HG02852 (cell line): ENCODE measurements around the gene SLC51B.
"Not testable (repeated sequence)": the region's sequence is repeated elsewhere in the genome, so short reads cannot be mapped to it uniquely, and the experiment has no call there.

ENCODE experiments used
- ATAC-seq: cut with Tn5 transposase; IDR thresholded peaks from one replicate; pipeline ENCODE4 v1.9.1; 2021; ENCODE audit warnings: mild to moderate bottlenecking, moderate library complexity; ENCODE audit not compliant: unreplicated experiment

SLC51B gene

DNA sequence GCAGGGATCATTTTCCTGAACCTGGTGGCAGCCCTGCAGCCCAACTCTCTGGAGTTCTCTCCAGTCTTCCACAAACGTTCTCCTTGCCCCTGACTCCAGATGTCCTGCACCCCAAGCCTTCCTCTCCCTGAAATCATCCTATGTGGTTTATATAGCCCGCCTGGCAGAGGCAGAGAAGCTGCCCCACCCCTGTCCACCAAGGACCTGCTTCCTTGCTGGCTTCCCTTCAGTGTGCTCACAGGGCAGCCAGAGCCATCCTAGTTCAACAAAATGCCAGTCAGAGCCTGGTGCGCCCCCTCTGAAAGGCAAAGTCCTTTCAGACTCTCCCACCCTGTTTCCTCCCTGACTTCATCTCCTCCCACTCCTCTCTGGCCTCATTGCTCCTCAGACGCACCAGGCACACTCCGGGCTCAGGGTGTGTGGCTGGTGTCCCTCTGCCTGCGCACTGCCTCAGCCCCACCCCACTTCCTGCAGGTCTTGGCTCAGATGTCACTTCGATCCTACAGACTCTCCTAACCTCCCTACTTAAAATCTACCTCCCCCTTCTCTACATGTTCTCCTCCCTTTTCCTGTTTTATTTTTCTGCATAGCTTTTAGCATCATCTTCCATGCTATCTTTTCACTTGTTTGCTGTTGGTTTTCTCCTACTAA is 37.2 kb downstream of the SLC51B start:
- ATAC-seq, result no peak

DNA sequence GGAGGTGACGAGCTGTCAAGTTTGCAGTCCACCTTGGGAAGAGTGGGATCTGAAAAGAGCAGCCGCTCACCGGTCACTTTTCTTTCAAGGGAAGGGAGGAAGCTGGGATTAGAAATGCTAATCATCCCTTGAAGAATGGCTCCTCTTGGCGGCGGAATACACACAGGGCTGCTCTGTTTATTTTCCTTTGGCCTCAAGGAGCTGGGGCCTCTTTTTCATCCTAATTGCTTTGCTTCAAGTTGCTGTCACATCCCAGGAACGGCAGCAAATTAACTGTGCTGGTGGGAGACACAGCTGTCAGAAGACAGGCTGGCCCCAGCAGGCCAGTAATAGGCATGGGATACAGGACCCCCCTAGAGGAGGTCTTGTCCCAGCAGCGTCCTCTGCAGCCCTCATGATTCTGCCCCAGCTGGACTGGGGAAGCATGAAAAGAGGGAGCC is 38.1 kb downstream of the SLC51B start:
- no peak for ATAC-seq

DNA sequence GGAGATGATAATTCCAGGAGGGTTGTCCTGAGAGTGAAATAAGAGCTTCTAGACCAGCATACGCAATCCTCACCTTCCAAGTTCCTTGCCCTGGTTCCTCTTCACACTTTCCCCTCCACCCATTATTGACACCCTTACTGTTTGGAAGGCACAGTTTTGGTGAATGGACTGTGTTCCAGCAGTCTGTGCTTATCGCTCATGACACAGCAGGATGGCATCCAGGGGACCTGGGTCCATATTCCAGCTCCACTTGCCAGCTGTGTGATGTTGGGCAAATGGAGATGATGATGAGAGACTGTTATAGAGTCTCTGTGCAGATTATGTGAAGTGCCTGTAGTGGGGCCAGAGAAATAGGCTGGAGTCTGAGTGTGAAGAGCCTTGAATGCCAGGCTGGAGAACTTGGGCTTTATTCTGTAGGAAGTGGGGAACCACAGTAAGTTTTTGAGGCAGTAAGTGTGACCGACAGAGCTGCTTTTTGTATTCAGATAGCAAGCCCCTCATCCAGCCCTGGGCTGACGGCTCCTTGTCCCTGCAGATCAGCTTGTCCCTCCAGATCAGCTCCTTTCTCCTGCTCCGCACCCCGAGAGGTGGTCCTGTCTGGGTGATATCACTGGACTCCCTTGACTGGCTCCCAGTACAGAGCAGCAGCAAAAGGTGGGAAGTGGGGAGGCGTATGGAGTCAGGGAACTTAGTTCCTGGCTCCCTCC is 39.5 kb downstream of the SLC51B start:
- ATAC-seq, result no peak

DNA sequence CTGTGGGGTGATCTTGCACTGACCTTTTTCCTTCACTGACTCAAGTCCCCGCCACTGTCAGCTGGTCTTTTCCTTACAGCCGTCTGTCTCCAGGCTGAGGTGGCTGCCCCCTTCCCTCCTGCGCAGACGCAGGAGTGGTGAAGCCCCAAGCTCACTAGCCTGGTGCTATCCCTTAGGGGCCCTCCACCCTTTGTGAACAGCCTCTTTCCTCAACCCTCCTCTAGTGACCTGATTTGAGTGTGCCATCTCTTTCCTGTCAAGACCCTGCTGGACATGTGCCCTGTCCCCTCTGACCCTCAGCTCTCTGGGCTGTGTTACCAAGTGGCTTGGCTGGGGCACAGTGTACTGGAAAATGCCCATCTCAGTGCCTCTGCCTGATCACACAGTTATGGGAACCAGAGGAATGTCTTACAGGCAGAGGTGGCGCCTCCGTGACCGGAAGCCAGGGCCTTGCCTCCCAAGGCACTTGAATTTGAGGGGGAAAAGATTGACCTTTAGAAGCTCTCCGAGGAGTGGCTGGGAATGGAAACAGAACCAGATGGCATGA is 40.1 kb downstream of the SLC51B start:
- ATAC-seq, result no peak

DNA sequence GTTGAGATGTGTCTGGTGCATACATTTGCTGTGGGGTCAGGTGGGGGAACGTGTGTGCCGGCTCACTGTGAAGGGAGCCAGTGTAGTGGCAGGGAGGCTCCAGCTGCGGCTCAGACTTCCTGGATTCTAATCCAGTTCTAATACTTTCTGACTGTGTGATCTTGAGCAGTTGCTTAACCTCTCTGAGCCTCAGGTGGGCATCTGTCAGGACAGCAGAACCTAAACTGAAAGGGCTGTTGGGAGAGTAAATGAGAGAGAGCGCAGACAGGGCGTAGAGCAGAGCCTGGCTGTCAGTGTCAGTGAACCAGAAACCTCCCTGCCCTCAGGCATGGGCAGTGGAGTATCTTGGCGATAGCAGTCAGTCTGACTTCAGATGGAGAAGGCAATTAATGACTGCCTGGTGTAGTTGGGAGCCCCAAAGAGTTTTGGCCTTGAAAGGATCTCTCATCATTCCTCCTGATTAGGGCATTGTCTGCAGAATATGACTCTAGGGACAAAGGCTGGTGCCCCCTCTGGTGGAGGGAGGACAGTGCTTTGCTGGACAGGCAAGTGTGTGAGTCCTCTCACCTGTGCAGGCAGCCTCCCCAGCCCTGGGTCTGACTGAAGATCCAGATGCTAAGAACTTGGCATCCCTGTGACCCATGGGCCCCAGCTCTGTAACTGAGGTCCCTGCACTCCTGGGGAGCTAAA is 40.9 kb downstream of the SLC51B start:
- no peak for ATAC-seq

DNA sequence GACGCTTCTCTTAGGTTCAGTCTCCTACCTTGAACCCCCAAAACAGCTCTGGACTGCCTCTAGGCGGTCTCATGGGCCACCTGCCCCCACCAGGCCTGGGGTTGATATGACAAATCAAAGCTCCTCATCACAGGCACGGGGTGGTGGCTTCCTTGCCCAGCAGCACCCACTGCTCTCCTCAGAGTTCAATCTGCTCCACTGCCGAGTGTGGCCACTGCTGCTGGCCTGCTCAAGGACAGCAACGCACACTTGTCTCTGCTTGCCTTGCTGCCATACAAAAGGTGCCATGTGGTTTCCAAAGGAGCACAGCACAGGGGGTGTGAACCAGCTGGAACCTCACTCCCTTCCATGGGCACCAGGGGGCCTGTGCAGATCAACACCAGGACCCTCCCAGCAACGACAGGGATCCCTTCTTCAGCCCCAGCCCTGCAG is 41.5 kb downstream of the SLC51B start:
- no peak for ATAC-seq

DNA sequence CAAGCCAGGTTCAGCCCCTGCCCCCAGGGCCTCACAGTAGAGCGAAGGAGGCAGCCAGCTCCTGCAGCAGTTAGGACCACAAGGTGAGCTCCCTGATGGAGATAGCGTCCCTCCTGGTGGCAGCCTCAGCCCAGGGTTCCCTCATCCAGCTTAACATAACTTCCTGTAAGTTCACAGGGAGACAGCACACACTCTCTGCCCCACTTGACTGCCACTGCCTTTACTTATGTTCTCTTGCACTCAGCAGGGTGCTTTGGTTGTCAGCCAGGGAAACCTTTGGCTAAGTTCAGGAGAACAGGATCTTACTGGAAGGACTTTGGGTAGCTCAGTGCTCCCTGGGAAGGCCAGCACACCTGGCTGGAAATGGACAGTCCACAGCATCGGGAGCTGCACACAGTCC is 42.2 kb downstream of the SLC51B start:
- ATAC-seq, result no peak

DNA sequence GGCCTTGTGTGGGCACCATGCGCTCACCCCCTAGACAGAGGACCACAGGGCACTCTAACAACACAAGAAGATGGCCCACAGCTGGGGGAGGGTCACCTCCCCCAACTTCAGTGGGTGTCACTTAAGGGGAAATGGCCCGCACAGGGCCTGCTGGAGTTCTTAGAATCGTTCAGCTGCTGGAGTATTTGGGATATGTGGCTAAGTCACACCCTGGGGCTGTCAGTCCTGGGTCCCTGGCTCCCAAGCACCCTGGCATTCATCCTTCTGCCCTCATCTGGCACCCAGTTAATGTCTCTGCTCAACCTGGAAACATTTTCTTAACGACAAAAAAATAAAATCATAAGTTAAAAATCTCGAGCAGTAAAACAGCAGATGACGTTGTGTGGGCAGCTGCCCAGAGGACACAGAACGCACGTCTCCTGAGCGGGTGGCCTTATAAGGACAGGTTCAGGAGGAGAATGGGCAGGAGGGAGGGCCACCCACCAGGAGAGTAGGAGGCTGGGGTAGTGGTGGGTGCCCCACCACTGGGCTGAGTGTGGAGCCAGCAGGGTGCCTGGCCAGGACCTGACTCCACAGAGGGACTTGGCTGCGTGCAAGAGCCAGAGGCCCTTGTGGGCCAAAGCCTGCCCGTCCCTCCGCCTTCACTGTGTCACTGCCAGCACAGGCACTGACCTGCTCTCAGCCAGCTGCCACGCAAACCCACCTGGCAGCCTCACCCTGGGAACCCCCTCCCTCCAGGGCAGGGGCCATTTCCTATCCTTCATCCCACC is 42.9 kb downstream of the SLC51B start:
- no peak for ATAC-seq

DNA sequence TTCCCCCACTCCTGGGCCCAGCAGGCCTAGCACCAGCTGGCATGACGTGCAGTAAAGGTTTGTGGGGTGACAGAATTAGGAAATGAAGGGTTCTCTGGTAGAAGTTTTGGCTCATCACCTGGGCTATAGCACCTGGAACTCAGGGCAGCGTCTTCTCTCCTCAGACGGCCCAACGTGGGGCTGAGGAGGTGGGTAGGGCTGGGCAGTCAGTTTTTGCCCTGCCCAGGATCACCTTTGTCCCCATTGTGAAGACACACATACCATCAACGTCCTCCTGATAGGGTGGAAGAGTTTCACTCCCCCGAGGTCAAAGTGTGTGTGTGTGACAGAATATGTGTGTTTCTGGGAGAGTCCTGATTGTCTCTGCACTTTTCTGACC is 43.4 kb downstream of the SLC51B start:
- ATAC-seq, result no peak

DNA sequence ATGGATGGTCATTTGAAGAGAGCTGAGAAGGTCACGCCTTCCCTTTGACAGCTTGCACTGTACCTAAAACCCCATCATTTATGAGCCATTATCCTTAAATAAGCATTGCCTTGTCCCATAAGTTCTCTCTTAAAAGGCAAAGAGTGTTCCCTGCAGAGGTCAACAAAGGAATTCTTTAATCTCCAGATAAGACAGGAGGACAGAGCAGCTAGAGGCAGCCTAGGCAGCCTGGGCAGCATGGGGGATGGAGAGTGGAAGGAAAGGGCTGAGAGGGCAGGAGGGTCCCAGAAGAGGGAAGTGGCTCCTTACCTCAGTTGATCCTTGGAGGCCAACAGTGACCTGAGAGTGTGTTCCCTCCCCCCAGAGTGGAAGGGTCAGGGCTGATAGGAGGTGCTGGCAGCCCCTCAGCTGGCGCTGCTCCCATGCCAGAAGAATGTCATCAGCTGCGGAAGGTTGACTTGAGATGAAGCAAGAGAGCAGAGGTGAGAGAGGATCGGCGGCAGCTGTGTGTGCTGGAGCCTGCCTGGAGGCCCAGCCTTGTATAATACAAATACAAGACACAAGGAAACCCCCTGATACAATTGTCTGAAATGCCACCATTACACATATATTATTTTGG is 44.1 kb downstream of the SLC51B start:
- no peak for ATAC-seq

DNA sequence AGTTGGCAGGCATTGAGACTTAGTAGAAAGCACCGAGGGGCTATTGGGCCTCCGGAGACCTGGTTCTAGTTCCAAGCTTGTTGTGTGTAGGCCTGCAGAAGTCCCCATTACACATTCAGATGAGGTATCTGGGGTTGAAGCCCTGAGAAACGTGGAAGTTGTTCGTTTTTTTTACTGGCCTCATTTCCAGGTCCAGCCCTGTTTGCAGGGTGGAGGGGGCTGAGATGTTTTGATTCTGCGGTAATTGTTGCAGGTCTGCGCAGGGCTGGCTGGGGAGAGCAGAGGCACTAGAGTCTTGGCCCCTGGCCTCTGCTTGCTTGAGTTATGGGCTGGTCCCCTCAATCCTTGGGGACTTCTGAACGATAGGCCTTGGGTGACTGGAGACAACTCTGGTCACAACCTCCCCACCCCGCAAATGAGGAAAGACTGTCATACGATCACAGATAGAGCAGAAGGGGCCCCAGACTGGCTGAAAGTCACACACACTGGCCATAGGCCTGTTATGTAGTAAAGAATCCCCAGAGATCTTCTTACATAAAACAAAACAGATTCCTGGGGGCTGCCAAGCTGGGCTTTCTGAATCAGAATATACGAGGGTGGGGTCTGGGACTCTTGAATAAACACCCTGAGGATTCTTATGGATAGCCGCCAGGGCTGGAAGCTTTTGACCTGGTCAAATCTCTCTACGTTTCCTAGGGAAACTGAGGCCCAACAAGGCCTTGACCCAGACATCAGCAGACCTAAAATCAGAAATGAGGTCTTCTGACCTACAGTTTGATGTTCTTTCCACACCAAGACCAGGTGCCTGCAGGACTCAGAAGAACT is 47.0 kb downstream of the SLC51B start:
- no peak for ATAC-seq

DNA sequence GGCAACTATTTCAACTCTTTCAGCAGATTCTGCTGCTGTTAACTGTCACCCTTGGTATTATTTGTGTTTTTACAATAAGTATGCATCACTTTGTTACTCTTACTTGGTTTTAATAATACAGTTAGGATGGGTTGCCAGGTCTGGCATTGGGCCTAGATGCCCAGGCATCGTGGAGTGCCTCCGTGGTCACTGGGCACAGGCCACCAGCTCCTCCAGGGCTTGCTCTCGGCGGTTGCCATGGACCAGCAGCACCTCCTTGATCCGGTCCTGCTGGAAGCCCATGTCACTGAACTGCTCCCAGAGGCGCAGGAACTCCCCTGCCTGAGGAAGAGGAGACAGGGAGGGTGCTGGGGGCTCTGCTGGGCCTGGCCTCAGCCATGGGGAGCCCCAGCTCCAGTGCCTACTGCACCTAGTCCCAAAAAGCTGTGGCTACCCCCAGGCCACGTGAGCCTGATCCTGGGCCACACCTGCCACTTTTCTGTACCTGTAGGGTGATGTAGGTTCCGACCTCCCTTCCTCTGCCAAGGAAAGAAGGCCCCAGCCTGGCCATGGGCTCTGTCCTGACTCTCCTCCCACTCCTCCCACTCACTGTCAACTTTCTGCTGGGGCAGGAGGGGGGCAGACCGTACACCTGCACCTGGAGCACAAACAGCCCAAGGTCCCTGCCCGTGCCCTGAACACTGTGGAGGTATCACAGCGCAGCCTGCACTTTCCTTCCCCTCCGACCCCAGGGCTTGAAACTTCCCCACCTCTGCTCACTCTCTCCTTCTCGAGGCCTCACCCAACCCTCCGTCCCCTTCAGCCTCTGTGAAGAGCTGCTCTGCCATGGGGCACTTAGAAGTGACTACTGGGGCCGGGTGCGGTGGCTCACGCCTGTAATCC is 48.0 kb downstream of the SLC51B start:
- no peak for ATAC-seq

DNA sequence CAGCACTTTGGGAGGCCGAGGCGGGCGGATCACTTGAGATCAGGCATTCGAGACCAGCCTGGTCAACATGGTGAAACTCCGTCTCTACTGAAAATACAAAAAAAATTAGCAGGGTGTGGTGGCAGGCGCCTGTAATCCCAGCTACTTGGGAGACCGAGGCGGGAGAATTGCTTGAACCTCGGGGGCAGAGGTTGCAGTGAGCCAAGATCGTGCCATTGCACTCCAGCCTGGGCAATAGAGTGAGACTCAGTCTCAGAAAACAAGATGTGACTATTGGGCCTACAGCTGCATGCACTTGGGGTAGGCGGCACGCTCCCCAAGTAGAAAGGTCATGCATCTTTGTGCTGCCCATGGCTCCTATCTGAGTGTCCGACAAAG is 48.6 kb downstream of the SLC51B start:
- ATAC-seq, result not testable (repeated sequence)

DNA sequence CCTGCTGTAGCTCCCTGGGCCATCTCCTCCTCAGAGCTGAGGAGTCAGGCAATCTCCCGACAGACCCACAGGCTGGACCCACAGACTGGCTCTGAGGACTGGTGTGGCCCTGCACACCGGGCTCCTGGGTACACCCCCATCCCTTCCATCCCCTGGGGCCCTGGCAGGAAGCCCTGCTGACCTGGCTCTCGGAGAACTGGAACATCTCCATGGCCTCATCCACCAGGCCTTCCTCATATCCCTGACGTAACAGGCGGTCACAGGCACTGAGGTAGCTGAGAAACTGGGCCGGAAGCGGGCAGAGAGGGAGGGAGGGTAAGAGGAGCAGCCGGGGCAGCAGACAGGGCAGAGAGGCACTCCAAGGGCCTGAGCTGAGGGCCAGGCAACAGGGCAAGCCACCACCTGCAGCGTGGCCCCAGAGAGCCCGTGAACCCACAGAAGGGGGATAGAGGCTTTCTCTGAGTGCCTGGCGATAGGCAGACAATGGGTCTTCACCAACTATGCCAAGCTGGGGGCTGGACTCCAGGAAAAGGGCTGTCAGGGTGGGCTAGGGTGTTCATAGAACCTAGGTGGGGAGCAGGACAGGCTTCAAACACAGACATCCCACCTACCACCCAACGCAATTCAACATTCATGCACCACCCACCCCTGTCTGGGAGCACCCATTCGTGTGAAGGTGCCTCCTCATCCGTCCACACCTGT is 49.3 kb downstream of the SLC51B start:
- no peak for ATAC-seq

DNA sequence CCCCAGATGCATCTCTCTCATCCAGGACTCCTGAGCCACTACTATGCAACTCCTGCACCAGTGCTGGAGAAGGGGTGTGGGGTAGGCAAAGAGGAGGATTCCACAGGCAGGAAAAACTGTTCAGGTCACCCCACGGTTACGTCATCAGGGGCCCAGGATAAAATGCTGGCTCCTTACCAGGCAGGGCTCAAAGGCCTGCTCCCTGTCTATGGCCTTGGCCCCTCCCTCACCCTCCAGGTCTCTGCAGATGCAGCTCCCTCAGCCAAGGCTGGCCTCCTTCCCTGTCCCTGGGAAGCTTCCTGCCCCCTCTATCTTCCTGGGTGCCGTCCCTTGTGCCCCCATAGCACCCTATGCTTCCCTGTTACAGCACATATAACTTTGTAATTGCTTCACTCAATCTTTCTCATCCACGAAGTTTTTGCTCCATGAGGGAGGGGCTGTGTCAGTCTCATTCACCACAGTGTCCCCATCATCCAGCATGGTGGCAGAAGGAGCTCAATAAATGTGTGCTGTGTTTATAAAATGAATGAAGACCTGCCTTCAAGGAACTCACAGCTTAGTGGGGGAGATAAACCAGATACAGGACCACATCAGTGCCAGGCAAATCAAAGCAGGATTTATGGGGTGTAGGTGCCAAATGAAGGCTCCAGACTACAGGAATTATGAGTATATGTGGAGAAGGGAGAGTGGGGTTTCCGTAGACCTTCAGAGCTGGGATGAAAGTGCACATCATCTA is 50.0 kb downstream of the SLC51B start:
- no peak for ATAC-seq

DNA sequence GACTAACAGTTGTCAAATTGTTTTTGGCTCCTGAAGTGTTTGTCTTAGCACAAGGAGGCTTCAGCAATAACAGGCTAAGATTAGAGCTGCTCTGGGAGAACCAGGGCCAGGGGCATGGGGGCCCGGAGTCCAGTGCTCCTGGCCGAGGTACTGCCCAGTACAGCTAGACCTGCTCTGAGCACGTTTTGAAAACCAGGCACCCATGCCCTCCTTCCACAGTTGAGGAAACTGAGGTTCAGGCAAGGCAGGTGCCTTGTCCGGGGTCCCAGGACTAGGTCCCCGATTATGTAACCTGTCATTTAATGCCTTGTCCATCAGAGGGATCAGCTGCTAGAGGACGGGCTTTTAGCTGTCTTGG is 50.5 kb downstream of the SLC51B start:
- ATAC-seq, result no peak

DNA sequence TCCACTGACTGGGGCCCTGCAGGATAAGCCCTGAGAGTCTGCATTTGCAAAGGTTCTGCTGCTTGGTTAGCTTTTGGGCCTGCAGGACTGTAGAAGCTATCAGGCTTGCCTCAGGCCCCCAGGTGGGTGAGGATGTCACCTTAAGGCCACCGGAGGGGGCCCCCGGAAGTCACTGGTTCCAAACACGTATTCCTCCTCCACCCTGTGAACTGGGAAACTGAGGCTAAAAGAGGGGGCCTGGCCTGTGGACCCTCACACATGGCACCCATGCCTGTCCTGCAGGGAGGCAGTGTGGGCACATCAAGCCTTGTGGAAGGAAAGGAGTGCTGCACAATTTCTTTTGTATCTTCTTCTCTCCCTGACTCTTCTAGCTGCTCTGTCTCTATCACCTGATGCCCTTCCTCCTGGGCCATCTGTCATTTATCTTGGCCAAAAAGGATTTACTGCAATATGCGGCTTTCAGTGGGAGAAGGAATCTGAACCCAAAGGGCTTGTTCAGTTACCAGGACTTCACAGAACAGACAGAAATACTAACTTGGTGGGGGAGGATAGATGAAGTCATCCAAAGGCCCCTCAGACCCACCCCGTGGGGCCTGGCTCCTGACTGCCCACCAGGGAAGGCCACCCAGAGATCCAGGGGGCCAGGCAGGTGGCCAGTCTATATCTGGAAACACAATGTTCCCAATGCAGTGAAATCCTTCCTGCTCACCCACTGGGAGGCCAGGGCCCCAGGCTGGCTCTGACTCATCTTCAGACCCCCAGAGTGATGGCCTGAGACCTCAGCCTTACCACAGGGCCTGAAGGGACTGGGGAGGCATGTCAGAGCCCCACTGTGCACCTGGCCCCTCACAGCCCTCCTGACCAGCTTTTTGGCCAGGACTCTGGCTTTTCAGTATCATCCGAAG is 51.5 kb downstream of the SLC51B start:
- no peak for ATAC-seq
